Globus pallidus (tissue), 1 donor: ENCODE data around the gene UBQLNL.

Source experiments
- DNase-seq: peaks from one replicate; pipeline ENCODE4 v3.0.0-alpha.2; 2015; ENCODE audit warnings: low spot score

Gene UBQLNL

DNA sequence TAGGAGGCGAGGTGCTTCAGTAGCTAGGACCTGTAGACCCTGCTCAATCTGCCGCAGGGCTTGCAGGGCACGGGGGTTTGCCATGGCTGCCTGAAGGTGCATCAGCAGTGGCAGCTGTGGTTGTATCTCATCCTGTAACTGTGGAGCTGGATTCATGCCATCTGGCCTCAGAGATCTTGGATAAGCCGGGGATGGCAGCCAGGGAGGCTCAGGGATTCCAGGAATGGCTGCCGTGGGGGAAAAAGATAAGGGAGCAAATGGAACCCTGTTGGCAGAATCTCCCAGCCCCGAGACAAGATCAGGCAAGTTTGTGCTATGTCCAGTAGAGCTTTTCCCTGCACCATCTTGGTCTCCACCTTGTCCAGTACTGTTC, 8.6 kb downstream of the UBQLNL start:
- no peak for DNase-seq

DNA sequence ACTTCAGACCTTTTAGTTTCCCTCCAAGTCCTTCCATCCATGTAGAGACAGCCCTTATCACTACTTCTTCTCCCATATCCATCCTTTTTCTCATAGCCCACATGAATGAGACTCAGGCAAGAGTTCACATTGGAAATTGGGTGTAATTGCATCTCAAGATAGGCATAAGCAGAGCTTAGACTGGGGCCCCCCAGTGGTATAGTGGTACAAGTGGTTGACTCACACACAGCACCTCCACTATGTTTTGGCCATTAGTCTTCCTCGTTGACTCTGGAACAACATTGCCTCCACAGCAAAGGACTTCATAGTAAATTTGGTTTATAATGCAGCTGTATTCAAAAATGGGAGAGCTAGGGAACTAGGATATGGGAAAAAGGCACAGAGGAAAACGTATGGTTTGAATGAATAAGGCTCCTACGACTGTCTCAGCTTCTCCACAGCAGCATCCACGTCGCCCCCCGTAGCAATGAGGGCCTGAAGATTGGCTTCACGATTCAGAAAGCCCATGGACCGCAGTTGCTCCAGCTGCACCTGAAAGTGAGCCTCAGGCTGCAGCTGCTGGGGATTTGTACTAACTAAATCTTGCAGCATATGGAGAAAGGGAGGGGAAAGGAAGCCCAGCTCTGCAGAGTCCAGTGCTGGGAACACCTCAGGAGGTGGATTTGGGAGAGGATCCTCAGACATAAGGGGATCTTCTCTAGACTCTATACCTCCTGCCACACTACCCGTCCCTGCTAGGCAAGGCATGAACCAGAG, 9.1 kb downstream of the UBQLNL start:
- no peak for DNase-seq

DNA sequence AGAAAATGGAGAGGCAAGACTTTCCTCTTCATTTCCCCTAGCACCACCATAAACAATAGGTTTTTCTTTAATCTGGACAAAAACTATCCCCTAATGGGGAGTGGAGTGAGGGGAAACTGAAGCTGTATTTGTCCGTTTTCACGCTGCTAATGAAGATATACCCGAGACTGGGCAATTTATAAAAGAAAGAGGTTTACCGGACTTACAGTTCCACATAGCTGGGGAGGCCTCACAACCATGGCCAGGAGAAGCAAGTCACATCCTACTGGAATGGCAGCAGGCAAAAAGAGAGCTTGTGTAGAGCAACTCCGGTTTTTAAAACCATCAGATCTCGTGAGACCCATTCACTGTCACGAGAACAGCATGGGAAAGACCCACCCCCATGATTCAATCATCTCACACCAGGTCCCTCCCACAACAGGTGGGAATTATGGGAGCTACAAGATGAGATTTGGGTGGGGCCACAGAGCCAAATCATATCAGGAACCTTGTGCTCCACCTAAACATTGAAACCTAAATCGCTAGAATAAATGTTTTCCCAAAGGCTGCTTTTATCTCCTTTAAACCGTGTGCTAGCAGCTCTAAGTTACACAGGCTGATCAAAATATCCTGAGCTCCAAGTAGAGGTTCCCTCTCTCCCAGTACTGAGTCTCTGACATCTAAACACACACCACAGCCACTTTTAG, 11.0 kb downstream of the UBQLNL start:
- no peak for DNase-seq

DNA sequence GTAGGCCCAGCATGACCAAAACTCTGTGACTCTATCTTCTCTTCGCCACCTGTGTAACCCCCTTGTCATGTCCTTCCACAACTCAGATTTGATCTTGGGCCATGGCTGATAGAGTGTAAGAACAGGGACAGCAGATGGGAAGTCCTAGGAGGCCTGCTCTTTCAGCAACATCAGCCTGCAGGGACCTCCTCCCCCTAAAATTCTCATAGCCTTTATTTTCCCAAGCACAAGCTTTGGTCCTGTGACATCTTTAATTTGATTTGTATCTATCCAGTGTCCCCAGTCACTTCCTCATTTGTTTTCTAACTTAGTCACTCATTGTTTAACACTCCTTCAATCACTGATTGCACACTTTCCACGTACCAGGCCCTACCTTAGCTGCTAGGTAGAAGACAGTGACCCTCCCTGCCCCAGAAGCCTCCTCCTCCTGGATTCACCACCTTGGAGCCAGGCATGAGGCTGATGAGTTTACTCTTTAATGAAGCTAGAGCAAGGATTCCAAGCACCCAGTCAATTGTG, 12.0 kb downstream of the UBQLNL start:
- DNase-seq, result no peak

DNA sequence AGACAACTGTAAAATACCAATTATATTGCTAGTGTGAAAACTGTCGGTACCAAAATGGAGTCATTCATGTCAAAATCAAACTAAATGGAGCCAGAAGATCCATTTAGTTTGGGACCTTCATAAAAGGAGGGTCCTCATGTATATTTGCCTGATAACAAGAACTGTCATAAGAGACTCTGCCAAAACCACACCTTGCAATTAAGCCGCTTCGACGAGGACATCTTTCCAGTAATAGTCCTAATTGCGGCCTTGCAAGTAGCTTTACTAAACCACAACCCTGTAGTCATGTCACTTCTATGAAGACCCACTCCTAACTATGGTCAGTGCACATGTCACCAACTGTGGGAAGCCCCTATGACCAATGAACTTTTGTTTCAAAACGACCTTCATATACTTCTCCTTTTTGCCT, 16.1 kb downstream of the UBQLNL start:
- DNase-seq, result no peak

DNA sequence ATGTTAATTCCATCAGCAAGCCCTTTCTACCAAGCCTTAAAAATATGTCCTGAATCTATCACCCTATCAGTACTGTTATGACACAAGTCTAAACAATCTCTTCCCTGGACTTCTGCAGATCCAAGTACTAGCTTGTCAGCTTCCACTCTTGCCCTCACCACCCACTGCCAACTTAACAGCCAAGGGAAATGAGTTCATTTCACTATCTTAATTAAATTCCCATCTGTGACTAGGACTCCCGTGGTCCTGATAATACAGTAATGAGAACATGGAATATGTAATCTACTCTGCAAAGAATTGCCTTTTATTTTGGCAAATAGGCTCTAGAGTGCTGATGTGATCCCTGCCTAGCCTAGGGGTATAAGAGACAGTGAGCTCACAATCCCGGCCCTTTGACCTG, 16.8 kb downstream of the UBQLNL start:
- no peak for DNase-seq

DNA sequence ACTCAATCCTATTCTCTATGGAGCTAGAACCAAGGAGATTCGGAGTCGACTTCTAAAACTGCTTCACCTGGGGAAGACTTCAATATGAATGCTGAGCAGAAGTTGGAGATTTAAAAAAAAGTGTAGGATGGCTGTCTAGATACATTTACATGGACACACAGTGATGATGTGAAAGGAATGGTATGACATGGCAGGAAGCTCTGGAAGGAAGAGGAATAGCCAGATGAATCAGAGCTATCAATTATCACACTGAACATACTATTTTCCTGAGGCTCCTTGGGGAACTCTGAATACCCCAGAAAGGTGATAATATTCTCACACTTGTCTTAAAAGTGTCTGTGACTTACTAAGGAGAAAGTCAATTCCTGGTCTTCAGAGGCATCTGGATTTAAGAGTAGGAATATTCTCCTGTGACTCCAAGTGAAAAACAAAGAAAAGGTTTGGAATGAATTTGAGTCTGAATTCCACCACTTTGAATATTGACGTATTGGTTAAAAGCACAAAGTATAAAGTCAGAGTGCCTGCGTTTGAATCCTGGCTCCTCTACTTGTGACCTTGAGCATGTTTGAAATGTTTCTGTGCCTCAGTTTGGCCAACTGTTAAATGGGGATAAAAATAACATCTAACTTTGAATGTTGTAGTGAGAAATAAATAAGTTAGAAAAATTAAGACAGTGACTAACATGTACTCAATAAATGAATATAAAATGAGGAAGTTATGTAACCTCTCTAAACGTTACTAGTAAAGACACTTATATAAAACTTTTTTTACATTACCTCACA, 26.7 kb downstream of the UBQLNL start:
- no peak for DNase-seq

DNA sequence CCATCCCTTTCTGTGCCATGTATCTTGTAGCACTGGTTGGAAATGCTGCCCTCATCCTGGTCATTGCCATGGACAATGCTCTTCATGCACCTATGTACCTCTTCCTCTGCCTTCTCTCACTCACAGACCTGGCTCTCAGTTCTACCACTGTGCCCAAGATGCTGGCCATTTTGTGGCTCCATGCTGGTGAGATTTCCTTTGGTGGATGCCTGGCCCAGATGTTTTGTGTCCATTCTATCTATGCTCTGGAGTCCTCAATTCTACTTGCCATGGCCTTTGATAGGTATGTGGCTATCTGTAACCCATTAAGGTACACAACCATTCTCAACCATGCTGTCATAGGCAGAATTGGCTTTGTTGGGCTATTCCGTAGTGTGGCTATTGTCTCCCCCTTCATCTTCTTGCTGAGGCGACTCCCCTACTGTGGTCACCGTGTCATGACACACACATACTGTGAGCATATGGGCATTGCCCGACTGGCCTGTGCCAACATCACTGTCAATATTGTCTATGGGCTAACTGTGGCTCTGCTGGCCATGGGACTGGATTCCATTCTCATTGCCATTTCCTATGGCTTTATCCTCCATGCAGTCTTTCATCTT, 27.6 kb downstream of the UBQLNL start:
- no peak for DNase-seq

DNA sequence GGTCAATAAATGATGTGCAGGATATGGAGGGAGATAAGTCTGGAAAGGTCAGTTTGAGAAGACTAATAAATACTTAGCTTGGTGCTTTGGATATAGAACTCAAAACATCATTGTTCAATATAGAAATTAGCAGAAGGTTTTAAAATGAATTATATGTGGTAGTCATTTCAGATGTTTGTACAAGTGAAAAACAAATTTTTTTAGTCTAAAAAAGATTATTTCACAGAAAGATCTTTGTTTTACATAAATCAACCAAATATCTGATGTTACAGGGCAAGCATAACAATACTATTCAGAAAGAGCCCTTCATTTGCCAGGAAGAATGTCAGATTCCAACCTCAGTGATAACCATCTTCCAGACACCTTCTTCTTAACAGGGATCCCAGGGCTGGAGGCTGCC, 28.1 kb downstream of the UBQLNL start, which contains the start of gene OR52D1:
Gene OR52D1, plus strand, starts transcription at position 301 of the 400 bp plus-strand sequence. Its CDS starts 22 bp downstream, at position 323.
- DNase-seq, result no peak

DNA sequence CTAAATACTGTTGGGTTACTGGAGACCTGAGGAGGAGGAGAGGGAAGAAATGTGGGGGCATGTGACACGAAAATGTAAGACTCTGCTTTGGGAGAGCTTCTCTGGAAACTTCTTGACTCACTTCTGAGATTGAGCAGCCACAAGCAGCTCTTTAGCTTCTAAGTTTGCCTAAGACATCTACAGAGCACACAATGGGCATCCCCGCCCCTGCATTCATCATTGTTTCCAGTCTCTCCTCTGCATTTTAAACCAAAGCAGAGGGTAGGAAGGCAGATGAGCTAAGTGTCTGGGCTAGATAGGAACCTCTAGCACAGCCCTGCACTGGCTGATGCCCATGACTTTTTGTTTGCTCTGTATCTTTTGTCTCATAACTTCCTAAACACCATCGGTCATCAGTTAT, 30.1 kb downstream of the UBQLNL start:
- no peak for DNase-seq

DNA sequence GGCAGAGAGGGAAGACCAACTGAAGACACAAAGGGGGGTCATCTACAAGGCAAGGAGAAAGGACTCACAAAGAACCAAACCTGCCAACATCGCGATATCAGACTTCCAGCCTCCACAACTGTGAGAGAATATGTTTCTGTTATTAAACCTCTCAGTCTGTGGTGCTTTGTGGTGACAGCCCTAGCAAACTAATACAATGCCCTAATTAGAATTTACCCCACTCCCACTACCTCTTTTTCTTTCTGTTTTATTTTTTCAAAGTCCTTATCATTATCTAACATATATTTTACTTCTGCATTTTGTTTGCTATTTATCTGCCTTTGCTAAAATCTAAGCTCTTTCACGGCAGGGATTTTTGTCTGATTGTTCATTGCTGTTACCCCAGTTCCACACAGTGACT, 30.5 kb downstream of the UBQLNL start:
- no peak for DNase-seq

DNA sequence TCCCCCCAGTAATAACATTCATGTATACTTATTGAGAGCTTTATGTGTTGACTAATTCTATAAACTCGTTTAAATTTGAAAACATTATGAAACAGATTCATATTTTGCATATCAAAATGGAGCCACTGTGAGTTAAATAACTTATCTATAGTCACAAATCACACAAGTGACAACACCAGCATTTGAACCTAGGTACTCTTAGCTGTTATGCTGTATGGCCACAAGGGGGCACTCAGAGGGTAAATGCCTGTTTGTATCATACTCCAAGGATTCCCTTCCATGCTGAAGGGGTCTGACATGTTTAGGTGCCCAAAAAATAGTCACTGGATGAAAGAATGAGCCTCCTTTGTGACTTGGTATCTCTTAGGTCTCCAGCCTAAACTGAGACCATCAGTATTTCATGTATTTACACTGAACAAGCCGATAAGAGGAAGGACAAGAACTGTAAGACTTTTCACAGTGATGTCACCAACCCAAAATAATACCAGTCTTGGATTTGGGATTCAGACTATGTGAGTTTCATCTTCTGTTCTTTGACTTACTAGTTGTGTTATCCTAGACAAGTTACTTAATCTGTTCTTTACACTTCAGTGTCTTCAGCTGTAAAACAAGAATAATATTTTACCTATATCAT, 40.2 kb downstream of the UBQLNL start:
- peak; percentile 19 for DNase-seq

DNA sequence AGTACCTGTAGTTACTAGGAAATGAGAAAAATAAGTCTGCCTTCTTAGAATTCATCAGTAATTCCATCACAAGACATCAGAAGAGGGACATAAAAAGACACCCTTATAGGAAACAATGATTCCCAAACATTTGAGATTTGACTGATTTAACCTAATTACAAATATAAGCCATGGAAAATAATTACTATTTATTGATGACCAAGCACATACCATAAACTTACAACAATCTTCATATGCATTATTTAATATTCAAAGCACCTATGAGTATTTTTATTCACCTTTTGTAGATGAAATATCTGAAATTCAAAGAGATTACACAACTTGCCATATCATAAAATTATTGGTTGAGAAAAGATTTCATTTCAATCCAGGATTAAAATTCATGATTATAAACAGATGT, 42.6 kb downstream of the UBQLNL start:
- DNase-seq, result no peak

DNA sequence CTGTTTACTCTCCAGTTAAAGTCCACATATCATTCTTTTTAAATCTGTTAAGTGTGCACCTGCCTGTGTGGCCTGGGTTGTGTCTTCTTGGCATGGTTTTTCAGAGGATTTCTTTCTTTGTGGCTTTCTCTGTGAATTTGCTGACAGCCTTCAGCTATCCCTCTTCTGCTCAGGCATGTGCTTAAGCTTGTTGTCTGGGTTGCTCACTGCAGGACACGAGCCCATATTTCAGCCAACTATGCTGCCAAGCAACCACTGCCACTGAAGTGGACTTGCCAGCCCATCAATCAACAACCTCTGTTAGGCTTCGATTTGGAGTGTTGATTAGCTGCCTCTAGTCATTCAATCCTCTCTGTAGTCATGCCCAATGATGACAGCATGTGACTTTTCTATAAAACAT, 49.0 kb downstream of the UBQLNL start:
- no peak for DNase-seq
